SK-N-SH (cell line): ENCODE measurements around the gene ABL2. TPM values are rescaled to one million over a fixed set of nuclear protein-coding genes. Genes with fewer than 3 reads are reported as not detected.

Experiments
- CTCF ChIA-PET: fragments of 300-600, 350-600 bp; formaldehyde crosslinking; extraction: SDS; loops from one replicate; lab custom pipeline; 2021; lab: Yijun Ruan, JAX
- POLR2A ChIA-PET: fragments of 350-600 bp; sonication (Branson Sonifier 250); formaldehyde crosslinking; extraction: SDS; loops from one replicate; lab custom pipeline; 2020; ENCODE audit warnings: antibody characterized with exemption, inconsistent platforms; lab: Yijun Ruan, JAX
- DNase-seq: peaks from one replicate; pipeline ENCODE4 v3.0.0; 2012
- H2AFZ ChIP-seq: fragments of 200-600 bp; sonication (generic); 2 replicates; pipeline ENCODE4 v1.8.1; 2016; ENCODE audit warnings: antibody characterized with exemption, mild to moderate bottlenecking, low read depth
- H3F3A ChIP-seq: fragments of 200-600 bp; sonication (generic); replicated peaks from 2 replicates; pipeline ENCODE3; 2016; ENCODE audit warnings: antibody characterized with exemption, mild to moderate bottlenecking; ENCODE audit not compliant: insufficient read depth
- H3K27ac ChIP-seq, 2 experiments: fragments of 200-500 bp in 1 of 2; fragments of 200-600 bp in 1 of 2; sonication (Bioruptor generic) in 1 of 2; sonication (generic), shearing (Covaris generic) in 1 of 2; 2 replicates each; pipeline versions ENCODE4 v1.5.1 to v1.6.1; 2014 to 2016; ENCODE audit warnings: low read depth in 2 of 2, inconsistent platforms in 1 of 2, low read length in 1 of 2, mild to moderate bottlenecking in 1 of 2, mixed read lengths in 1 of 2
- H3K27me3 ChIP-seq: fragments of 200-600 bp; sonication (generic), shearing (Covaris generic); 2 replicates; pipeline ENCODE4 v1.6.1; 2016; ENCODE audit warnings: mixed run types; ENCODE audit not compliant: insufficient read depth
- H3K36me3 ChIP-seq, 2 experiments: fragments of 200-500 bp in 1 of 2; fragments of 200-600 bp in 1 of 2; sonication (Bioruptor generic) in 1 of 2; sonication (generic) in 1 of 2; replicated peaks in 1 of 2; 2 replicates each; pipeline versions ENCODE3 to v1.5.1; 2014 to 2016; ENCODE audit warnings: low read length in 1 of 2, mild to moderate bottlenecking in 1 of 2; ENCODE audit not compliant: insufficient read depth in 2 of 2, control insufficient read depth in 1 of 2
- H3K4me1 ChIP-seq, 2 experiments: fragments of 200-500 bp in 1 of 2; fragments of 200-600 bp in 1 of 2; sonication (Bioruptor generic) in 1 of 2; sonication (generic), shearing (Covaris generic) in 1 of 2; 2 replicates each; pipeline versions ENCODE4 v1.5.1 to v1.6.1; 2014 to 2016; ENCODE audit warnings: low read depth in 1 of 2, low read length in 1 of 2, mixed run types in 1 of 2; ENCODE audit not compliant: insufficient read depth in 2 of 2, control insufficient read depth in 1 of 2
- H3K4me2 ChIP-seq: fragments of 200-600 bp; sonication (generic), shearing (Covaris generic); 2 replicates; pipeline ENCODE4 v1.6.1; 2017; ENCODE audit warnings: mixed run types
- H3K4me3 ChIP-seq, 2 experiments: fragments of 200-500 bp in 1 of 2; fragments of 200-600 bp in 1 of 2; sonication (Bioruptor generic) in 1 of 2; sonication (generic), shearing (Covaris generic) in 1 of 2; 2 replicates each; pipeline versions ENCODE4 v1.5.1 to v1.8.1; 2014 to 2016; ENCODE audit warnings: low read depth in 2 of 2, inconsistent platforms in 1 of 2, low read length in 1 of 2, mild to moderate bottlenecking in 1 of 2, mixed read lengths in 1 of 2, moderate library complexity in 1 of 2
- H3K79me2 ChIP-seq: fragments of 200-600 bp; sonication (generic); 2 replicates; pipeline ENCODE4 v1.8.1; 2017; ENCODE audit warnings: mild to moderate bottlenecking; ENCODE audit not compliant: insufficient read depth
- H3K9ac ChIP-seq: fragments of 200-600 bp; sonication (generic); 2 replicates; pipeline ENCODE4 v1.6.1; 2017; ENCODE audit warnings: mixed run types
- H3K9me2 ChIP-seq: fragments of 200-600 bp; sonication (generic); 2 replicates; pipeline ENCODE4 v1.6.1; 2017; ENCODE audit warnings: mixed run types
- H3K9me3 ChIP-seq: fragments of 200-600 bp; sonication (generic); 2 replicates; pipeline ENCODE4 v1.6.1; 2017; ENCODE audit warnings: mixed run types, mild to moderate bottlenecking, moderate library complexity
- H4K20me1 ChIP-seq: fragments of 200-600 bp; sonication (generic); 2 replicates; pipeline ENCODE4 v1.6.1; 2017; ENCODE audit warnings: mild to moderate bottlenecking, mixed run types; ENCODE audit not compliant: insufficient read depth
- EP300 ChIP-seq, 2 experiments: IDR thresholded peaks; 2 replicates each; pipeline versions ENCODE4 v1.4.0 to v1.6.1; 2012; ENCODE audit warnings: borderline replicate concordance in 1 of 2, low read depth in 1 of 2, low read length in 1 of 2
- FOXM1 ChIP-seq: IDR thresholded peaks from 2 replicates; pipeline ENCODE4 v1.4.0; 2012; ENCODE audit warnings: low read depth, mild to moderate bottlenecking
- GABPA ChIP-seq: IDR thresholded peaks from 2 replicates; pipeline ENCODE4 v1.4.0; 2012; ENCODE audit warnings: low read depth, mild to moderate bottlenecking
- GATA2 ChIP-seq: sonication (generic); formaldehyde crosslinking; IDR thresholded peaks from 2 replicates; pipeline ENCODE4 v1.5.0; 2020; ENCODE audit warnings: mild to moderate bottlenecking, missing genetic modification reagents
- MEF2A ChIP-seq: IDR thresholded peaks from 2 replicates; pipeline ENCODE4 v1.4.0; 2012; ENCODE audit warnings: low read depth, borderline replicate concordance
- MXI1 ChIP-seq: IDR thresholded peaks from 2 replicates; pipeline ENCODE4 v1.6.1; 2012; ENCODE audit warnings: mild to moderate bottlenecking, low read depth, low read length, improper control_type of control experiment
- NRF1 ChIP-seq: IDR thresholded peaks from 2 replicates; pipeline ENCODE4 v1.6.1; 2012; ENCODE audit warnings: low read depth, mild to moderate bottlenecking, low read length
- PBX3 ChIP-seq: IDR thresholded peaks from 2 replicates; pipeline ENCODE4; 2012
- RAD21 ChIP-seq: IDR thresholded peaks from 2 replicates; pipeline ENCODE4 v1.6.1; 2012; ENCODE audit warnings: mild to moderate bottlenecking, low read length
- RCOR1 ChIP-seq: fragments of 150-350 bp; IDR thresholded peaks from 2 replicates; pipeline ENCODE4 v1.6.1; 2017; ENCODE audit warnings: antibody characterized with exemption, low read length
- RFX5 ChIP-seq: IDR thresholded peaks from 2 replicates; pipeline ENCODE4 v1.6.1; 2012; ENCODE audit warnings: mild to moderate bottlenecking, improper control_type of control experiment, low read length
- SIN3A ChIP-seq: IDR thresholded peaks from 2 replicates; pipeline ENCODE4 v1.6.1; 2012; ENCODE audit warnings: low read depth, mild to moderate bottlenecking, low read length, moderate library complexity, borderline replicate concordance
- SMC3 ChIP-seq: IDR thresholded peaks from 2 replicates; pipeline ENCODE4 v1.6.1; 2012; ENCODE audit warnings: low read depth, low read length, improper control_type of control experiment
- TAF1 ChIP-seq: IDR thresholded peaks from 2 replicates; pipeline ENCODE4 v1.6.1; 2012; ENCODE audit warnings: low read depth, mild to moderate bottlenecking, low read length, moderate library complexity, borderline replicate concordance
- TCF12 ChIP-seq: IDR thresholded peaks from 2 replicates; pipeline ENCODE4 v1.4.0; 2012
- TEAD4 ChIP-seq: IDR thresholded peaks from 2 replicates; pipeline ENCODE4 v1.4.0; 2012; ENCODE audit warnings: mild to moderate bottlenecking, borderline replicate concordance; ENCODE audit not compliant: insufficient read depth
- YY1 ChIP-seq: IDR thresholded peaks from 2 replicates; pipeline ENCODE4 v1.4.0; 2012; ENCODE audit warnings: low read depth, mild to moderate bottlenecking
- whole genome bisulfite sequencing: methylation state at CpG from one replicate; pipeline ENCODE4 v1.1.6; 2017; ENCODE audit warnings: low lambda C conversion rate; 5-methylcytosine and 5-hydroxymethylcytosine counted together
- polyA plus RNA-seq, 3 experiments: library from polyadenylated mRNA; depleted of rRNA; stranded (reverse); fragments of >200 nt; gene quantifications; 2 replicates each; pipeline ENCODE4 v1.2.3, GENCODE V29; 2012
- TF ChIP-seq, protein P1 (sequence below): IDR thresholded peaks from 2 replicates; pipeline ENCODE4 v1.4.0; 2012; ENCODE audit warnings: low read depth
- TF ChIP-seq, protein P2 (sequence below): IDR thresholded peaks from 2 replicates; pipeline ENCODE4 v1.4.0; 2012; ENCODE audit warnings: low read depth, borderline replicate concordance

The ABL2 gene
- polyA plus RNA-seq, 1 of the 3 experiments (the other 2 are of a cell fraction) = 7.5 TPM

- Histone ChIP-seq H3K4me1 (peaks cover 4 to 6% of the 10 kb centered on the region in 2 experiments; a peak in 3 of 4 replicates), H3K9me2 (no peaks in the 10 kb centered on the region), H4K20me1 (no peaks in the 10 kb centered on the region), H3F3A (no peaks in the 10 kb centered on the region), H3K4me3 (no peak overlapping the region), H3K27ac (no peak overlapping the region), H2AFZ (no peak overlapping the region), H3K4me2 (no peak overlapping the region), H3K9me3 (no peaks in the 10 kb centered on the region), H3K9ac (no peak overlapping the region), H3K79me2 (no peaks in the 10 kb centered on the region), H3K27me3 (no peaks in the 10 kb centered on the region), H3K36me3 (peaks cover 15 to 27% of the 10 kb centered on the region in 2 experiments)
- ChIA-PET POLR2A (no interaction called here), CTCF (no interaction called here)
- WGBS = 92% methylated on average over 2 of the region's 2 CpGs
- no peak for TF ChIP-seq GATA2
- TF ChIP-seq PBX3 = no peak
- TF ChIP-seq, protein P1, sequence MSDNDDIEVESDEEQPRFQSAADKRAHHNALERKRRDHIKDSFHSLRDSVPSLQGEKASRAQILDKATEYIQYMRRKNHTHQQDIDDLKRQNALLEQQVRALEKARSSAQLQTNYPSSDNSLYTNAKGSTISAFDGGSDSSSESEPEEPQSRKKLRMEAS = no peak
- no peak for TF ChIP-seq RCOR1
- TF ChIP-seq TCF12 = no peak
- no peak for TF ChIP-seq RAD21
- TF ChIP-seq NRF1 = no peak
- no peak for TF ChIP-seq GABPA
- TF ChIP-seq MXI1 = no peak
- TF ChIP-seq EP300 (IDR thresholded peaks at IDR 0.05; ENCODE audit: borderline replicate concordance in 1 of 2, low read depth in 1 of 2, low read length in 1 of 2) = no peak
- no peak for TF ChIP-seq FOXM1
- no peak for TF ChIP-seq YY1
- TF ChIP-seq TAF1 = no peak
- no peak for TF ChIP-seq SMC3
- TF ChIP-seq, protein P2, sequence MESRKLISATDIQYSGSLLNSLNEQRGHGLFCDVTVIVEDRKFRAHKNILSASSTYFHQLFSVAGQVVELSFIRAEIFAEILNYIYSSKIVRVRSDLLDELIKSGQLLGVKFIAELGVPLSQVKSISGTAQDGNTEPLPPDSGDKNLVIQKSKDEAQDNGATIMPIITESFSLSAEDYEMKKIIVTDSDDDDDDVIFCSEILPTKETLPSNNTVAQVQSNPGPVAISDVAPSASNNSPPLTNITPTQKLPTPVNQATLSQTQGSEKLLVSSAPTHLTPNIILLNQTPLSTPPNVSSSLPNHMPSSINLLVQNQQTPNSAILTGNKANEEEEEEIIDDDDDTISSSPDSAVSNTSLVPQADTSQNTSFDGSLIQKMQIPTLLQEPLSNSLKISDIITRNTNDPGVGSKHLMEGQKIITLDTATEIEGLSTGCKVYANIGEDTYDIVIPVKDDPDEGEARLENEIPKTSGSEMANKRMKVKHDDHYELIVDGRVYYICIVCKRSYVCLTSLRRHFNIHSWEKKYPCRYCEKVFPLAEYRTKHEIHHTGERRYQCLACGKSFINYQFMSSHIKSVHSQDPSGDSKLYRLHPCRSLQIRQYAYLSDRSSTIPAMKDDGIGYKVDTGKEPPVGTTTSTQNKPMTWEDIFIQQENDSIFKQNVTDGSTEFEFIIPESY = no peak
- no peak for TF ChIP-seq SIN3A
- no peak for TF ChIP-seq MEF2A
- no peak for TF ChIP-seq RFX5
- TF ChIP-seq TEAD4 = no peak
- DNase-seq = no peak
Measured at GRCh38 chr1:179053486-179053885, 176.0 kb downstream of the ABL2 start.
